Measurements from ENCODE around the gene SLC15A4.
A peak's percentile ranks its signal among the peaks of the same experiment; 100 is the strongest.

GRCh38 chr12:128823916-128824839 is at the start of gene SLC15A4:
- no peak for TF ChIP-seq FOXM1 (IDR thresholded peaks at IDR 0.05; ENCODE audit: borderline replicate concordance)
- no peak for TF ChIP-seq HDGF (IDR thresholded peaks at IDR 0.05; ENCODE audit: borderline replicate concordance)
- TF ChIP-seq SP1 (IDR thresholded peaks at IDR 0.05) = no peak
- TF ChIP-seq SUZ12 (IDR thresholded peaks at IDR 0.05) = no peak
- 0 out of 2 replicates have a peak, but pooled peaks have one; percentile 12 for TF ChIP-seq ELF4 (IDR thresholded peaks at IDR 0.05)

Measured in HEK293T (cell line).